ENCODE results near the gene ESYT1.

DNA sequence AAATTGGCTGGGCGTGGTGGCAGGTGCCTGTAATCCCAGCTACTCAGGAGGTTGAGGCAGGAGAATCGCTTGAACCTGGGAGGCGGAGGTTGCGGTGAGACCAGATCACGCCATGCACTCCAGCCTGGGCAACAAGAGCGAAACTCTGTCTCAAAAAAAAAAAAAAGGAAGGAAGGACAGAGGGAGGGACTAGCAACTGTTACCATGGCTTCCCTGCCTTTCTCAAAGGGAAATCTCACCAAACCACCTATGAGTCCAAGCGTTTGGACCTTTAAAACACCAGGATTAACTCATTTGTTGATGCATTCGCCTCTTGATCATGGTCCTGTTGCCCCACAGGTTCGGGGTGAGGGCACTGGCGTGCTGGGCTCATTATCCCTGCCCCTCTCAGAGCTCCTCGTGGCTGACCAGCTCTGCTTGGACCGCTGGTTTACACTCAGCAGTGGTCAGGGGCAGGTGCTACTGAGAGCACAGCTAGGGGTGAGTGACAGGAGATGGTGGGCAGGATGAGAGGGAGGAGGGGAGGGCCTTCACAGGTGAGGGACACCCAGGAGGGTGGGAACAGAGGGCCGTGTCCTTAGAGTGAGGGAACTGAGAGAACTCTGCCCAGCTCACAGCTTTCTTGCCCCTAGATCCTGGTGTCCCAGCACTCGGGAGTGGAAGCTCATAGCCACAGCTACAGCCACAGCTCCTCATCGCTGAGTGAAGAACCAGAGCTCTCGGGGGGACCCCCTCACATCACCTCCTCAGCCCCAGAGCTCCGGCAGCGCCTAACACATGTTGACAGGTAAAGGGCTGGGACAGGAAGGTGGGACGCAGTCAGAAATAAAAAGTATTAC lies 14.1 kb downstream of the ESYT1 start:
- TF ChIP-seq, protein P1, sequence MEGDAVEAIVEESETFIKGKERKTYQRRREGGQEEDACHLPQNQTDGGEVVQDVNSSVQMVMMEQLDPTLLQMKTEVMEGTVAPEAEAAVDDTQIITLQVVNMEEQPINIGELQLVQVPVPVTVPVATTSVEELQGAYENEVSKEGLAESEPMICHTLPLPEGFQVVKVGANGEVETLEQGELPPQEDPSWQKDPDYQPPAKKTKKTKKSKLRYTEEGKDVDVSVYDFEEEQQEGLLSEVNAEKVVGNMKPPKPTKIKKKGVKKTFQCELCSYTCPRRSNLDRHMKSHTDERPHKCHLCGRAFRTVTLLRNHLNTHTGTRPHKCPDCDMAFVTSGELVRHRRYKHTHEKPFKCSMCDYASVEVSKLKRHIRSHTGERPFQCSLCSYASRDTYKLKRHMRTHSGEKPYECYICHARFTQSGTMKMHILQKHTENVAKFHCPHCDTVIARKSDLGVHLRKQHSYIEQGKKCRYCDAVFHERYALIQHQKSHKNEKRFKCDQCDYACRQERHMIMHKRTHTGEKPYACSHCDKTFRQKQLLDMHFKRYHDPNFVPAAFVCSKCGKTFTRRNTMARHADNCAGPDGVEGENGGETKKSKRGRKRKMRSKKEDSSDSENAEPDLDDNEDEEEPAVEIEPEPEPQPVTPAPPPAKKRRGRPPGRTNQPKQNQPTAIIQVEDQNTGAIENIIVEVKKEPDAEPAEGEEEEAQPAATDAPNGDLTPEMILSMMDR (optimal IDR thresholded peaks at IDR 0.05 in 1 of 3, IDR thresholded peaks at IDR 0.05 in 1 of 3, conservative IDR thresholded peaks at IDR 0.05 in 1 of 3; ENCODE audit: extremely low read depth in 1 of 3, insufficient read depth in 2 of 3, low read length in 3 of 3), result no peak
- TF ChIP-seq EZH2 (IDR thresholded peaks at IDR 0.05; ENCODE audit: low read length), result no peak
